D341Med (cell line): Measurements from ENCODE around the gene PITPNC1.
"Not testable (repeated sequence)": the region's sequence is repeated elsewhere in the genome, so short reads cannot be mapped to it uniquely, and the experiment has no call there.

Experiments
- DNase-seq: peaks from one replicate; pipeline ENCODE4 v3.0.0; 2012; ENCODE audit warnings: low spot score

PITPNC1 gene

DNA sequence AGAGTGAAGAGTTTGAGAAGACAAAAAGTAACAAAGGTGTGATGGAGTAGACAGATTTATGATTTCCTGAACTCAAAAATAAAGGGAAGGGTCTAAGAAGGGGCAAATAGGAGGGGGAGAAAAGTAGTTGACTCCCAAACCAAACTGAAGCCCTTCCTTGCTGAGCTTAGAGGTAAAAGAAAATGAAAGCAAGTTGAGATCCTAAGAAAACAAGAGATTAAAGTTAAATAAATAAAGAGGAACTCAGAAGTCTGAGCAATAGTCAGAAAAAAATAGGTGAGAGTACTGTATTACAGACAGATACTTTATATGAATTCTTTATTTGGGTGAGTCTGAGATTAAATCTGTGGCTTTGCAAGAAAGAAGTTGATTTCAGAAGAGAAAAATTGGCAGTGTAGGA, 7.4 kb upstream of the PITPNC1 start:
- no peak for DNase-seq

DNA sequence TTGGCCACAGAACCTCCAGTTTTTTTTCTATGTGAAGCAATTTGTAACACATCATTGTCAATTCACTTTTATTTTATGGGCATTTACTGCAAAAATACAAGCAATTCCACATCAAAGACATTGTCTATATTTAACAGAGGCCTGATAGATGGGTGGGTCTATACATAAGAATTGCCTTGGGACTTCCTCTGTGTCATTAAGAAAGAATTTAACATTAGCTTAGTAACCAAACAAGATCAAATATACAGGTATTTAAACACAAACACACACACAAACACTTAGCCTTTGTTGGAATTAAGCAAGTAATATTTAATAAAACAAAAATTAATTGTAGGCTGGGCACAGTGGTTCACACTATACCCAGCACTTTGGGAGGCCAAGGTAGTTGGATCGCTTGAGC, 4.3 kb upstream of the PITPNC1 start:
- no peak for DNase-seq

DNA sequence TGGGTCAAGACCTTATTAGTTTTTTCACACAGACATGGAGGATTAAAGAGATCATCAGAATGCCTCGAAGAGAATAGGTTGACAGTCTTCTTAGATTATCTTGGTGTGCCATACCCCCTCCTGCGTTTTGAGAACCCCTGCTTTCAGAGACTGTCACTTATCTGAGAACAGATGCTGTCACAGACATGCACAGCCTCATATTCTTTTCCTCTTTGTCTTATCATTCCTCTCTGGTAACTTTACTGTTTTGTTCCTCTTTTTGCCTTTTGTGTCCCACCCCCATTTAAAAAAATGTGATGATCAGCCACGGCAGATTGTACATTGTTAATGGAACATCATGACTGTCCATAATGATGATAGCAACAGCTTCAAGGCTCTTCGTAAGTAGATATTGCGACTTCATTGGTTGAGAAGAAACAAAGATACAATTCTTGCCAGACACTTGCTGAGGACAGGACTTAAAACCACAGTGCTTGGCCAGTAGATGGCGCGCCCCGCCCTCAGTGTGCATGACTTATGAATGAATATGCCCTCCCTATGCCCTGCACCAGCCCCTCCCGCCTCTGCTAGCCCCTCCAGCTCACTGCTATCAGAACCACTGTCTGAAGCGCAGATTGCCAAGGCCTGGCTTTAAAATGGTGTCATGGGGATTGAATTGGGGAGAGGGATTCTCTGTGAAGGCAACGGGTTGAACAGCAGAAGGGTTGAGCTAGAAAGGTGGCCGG, 2.6 kb upstream of the PITPNC1 start:
- peak; percentile 90 for DNase-seq

DNA sequence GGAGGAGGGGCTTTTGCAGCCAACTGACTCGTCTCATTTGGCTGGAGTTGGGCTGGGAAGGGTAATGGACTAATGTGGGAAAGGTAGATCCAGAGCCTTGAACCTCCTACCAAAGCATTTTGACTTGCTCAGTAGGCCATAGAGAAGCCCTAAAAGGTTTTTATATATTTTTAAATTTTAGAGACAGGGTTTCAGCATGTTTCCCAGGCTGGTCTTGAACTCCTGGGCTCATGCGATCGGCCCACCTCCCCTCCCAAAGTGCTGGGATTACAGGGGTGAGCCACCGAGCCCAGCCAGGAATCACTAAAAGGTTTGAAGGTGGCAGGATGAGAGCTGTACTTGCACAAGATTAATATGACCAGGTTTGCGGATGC, 2.0 kb upstream of the PITPNC1 start:
- DNase-seq, result no peak

DNA sequence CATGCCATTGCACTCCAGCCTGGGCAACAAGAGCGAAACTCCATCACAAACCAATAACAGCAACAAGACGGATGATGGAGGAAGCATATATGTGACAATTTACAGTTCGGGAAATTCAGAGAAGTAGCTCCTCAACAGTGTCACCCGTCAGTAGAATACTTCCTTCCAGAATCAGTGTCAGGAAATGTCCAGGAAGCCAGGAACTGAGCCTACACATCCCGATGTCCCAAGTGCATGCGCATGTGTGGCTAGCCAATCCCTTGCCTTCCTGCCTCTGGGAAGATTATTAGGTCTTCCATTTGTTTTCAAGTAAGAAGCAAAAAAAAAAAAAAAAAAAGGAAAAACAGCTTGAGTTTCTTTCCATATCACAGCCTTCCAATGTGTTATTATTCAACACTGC, 1.4 kb upstream of the PITPNC1 start:
- no peak for DNase-seq

DNA sequence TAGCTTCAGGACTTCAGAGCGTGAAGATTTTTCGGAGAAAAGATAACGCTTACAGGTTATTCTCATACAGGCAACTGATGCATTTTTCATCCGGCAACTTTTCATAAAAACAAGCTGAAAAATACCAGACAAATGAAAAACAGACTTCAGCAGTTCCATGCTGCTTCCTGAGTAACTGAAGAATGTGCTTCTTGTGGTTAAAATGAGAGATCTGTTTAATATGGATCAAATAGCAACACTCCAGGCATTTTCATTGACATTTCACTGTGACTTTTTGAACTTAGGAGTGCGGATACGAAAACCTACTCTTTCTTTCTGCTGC, 705 bp upstream of the PITPNC1 start:
- no peak for DNase-seq

DNA sequence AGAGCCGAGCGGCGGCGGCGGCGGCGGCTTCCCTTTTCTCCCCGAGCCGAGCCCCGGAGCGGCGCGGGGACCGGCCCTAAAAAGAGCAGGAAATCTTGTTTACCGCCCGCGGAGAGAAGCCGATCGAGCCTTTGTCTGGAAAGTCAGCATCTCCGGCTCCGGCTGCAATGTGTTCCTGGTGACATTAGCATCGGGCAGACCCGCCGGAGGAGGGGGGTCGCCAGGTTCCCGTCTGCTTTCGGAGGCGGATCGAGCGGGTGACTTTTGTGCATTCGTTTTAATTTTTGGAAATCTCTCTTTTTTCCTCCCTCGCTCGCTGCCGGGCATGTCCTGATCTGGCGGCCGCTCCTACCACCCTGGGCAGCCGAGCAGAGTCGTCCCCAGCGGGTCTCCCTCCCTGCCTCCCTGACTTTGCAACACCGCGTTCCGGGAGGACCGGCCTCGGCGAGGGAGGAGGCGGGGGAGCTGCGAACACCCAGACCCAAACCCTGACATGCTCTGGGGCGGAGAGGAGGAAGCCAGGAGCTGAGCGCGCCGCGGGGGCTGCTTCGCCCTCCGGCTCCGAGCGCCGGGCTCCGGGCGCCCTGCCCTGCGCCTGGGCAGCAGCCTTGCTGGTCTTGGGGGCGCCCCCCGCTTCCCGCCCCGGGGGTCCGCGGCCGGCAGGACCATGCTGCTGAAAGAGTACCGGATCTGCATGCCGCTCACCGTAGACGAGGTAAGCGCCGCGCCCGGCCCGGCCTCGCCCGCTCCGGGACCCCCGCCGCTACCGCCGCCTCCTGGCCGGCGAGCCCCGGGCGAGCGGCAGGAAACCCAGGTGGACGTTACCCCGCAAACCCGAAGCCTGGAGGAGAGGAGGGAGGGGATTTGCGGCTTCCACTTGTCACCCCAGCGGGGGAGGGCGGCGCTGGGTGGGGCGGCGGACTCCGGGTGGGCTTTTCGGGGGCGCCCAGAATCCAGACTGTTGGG, 690 bp downstream of the PITPNC1 start:
- peak; percentile 84 for DNase-seq

DNA sequence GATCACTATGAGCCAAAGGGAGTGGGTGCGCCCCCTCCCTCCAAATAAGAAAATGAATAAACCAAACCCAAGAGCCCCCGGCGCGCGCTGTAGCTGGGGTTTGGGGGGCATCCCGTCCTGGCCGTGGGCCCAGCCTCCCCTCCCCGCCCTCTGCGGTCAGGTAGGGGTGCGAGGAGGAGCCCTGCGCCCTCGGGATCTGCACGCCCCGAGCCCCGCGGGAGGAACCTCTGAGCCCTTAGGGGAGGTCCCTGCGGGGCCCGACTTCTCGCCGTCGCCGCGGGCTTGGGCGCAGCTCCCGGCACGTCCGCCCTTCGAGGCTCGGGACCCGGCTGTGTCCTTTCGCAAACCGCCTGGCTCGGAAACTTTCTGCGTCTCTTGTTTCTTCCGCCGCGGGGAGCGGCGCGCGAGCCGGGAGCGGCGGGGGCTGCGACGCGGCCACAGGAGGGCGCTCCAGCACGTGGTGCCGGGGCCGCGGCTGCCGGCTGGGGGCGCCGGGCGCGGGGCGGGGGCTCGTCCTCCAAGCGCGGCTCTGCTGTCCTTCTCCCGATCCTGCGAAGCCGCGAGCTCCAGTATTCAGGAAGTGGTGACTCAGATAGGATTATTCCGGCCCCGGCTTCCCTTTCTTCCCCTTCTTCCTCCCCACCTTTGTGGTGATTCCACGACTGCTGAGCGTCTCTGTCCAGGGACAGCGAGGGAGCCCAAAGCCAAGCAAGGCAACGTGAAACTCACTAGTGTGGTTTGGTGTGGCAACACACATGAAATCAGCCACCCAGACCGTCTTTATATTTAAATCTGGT, 1.6 kb downstream of the PITPNC1 start:
- DNase-seq, result peak; percentile 95

DNA sequence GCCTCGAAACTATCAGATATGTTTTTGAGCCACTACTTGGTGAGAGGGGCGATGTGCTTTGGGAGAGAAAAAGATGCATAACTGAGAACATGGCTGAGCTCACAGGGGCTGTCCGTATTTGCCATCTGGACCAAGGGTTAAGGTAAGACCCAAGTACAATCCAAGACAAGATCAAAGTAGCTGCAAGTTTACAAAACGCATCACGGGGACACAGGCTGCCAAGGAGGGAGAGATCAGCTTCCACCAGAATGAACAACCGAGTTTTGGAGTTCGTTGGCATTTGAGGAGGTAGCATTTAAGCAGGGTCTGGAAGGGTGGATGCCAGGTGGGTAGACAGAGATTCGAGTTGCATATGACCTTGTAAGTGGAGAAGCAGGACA, 2.2 kb downstream of the PITPNC1 start:
- DNase-seq, result no peak

DNA sequence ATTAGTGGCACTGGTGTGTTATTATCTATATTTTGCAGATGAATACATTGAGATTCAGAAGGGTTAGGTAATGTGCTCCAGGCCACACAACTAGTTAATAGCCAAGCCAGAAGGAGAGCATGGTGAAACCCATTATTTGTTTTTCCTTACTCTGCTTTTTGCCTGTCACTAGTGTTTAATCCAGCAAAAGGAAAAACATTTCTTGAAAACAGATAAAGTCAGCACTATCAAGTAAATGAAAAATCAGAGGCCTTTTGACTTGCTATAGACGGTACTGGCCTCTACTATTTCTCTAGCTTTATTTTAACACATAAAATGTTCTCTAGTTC, 4.8 kb downstream of the PITPNC1 start:
- DNase-seq, result no peak

DNA sequence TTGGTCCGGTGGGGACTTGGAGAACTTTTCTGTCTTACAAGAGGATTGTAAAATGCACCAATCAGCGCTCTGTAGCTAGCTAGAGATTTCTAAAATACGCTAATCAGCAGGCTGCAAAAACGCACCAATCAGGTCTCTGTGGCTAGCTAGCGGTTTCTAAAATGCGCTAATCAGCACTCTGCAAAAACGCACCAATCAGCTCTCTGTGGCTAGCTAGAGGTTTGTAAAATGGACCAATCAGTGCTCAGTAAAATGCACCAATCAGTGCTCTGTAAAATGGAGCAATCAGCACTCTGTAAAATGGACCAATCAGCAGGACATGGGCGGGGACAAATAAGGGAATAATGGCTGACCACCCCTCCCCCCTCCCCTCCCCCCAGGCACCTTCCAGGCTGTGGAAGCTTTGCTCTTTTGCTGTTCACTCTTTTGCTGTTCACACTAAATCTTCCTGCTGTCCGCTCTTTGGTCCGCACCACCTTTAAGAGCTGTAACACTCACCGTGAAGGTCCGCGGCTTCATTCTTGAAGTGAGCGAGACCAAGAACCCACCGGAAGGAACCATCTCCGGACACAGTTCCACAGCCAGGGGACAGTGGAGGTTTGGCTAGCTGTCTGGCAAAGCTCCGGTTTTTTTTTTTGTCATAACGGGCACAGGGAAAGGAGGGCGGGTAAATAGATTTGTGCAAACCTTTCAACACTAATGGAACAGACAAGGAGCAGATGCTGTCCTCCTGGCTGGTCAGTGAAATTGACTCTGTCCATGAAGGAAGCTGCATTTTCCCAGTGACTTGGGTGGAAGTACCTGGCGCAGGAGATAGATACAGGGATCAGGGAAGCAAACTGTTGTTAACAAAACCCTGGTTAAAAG, 8.3 kb downstream of the PITPNC1 start:
- DNase-seq, result no peak

DNA sequence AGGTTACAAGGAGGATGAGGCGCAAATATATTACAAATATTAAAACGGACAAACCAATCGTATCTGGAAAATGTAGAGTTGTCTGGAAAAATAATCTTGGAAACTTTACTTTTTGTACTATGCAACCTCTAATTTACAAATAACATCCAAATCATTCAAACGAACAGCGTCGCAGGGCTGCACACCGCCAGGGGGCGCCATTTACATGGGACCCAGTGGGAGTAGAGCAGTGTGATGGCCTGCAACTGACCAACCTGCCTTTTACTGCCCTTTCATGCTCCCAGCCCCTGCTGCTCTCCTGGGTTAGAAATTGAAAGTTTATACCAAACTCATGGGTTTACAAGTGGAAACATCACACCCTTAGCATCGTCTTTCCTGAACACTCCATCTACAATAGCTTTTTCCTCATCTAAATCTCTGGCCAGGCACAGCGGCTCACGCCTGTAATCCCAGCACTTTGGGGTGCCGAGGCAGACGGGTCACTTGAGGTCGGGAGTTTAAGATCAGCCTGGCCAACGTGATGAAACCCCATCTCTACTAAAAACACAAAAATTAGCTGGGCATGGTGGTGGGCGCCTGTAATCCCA, 10.0 kb downstream of the PITPNC1 start:
- DNase-seq, result peak; percentile 81

DNA sequence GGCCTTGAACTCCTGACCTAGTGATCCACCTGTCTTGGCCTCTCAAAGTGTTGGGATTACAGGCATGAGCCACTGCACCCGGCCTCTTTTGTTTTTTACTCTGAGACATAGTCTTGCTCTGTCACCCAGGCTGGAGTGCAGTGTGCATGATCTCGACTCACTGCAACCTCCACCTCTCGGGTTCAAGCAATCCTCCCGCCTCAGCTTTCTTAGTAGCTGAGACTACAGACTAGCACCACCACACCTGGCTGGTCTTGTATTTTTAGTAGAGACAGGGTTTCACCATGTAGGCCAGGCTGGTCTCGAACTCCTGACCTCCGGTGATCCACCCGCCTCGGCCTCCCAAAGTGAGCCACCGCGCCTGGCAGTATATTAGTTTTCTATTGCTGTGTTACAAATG, 11.5 kb downstream of the PITPNC1 start:
- not testable (repeated sequence) for DNase-seq

DNA sequence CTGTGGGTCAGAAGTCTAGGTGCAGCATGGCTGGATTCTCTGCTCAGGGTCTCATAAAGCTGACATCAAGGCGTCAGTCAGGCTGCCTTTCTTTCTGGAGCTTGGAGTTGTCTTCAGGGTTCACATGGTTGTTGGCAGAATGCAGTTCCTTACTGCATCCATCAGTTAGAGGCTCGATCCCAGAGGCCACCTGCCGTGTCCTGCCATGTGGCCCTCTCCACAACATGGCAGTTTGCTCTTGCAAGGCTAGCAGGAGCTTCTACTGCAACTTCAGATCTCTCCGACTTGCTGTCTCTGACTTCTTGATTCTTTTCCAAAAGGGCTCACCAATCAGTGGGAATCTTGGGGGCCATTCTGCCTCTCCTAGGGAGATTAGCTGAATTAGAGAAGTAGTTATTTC, 11.9 kb downstream of the PITPNC1 start:
- DNase-seq, result no peak

DNA sequence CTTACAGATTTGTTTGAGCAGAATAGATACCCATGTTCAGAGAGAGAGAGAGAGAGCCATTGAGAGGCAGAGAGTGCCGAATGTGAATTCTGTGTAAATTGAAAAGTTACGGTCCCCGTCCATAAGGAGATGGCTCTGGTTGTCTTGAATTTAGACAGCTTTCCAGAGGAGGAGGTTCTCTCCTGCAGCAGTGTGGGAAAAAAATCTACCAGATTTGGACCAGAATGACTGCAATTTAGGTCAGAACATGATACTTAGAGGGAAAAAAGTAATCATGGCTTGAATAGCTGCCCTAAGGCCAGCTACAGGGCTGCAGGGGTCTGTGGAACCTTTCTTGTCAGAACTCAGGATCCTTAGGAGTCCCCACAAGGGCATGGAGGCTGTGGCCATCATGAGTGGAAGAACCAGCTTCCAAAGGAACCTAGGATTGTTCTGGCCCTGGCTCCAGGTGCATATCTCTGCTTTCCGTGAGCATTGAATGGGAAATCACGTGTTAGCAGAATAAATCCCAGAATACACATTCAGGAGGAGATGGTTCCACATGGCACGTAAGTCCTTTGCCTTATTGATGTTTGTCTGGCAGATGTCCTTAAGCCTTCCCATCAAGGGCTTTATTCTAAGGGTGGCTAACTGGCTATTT, 13.0 kb downstream of the PITPNC1 start:
- no peak for DNase-seq

DNA sequence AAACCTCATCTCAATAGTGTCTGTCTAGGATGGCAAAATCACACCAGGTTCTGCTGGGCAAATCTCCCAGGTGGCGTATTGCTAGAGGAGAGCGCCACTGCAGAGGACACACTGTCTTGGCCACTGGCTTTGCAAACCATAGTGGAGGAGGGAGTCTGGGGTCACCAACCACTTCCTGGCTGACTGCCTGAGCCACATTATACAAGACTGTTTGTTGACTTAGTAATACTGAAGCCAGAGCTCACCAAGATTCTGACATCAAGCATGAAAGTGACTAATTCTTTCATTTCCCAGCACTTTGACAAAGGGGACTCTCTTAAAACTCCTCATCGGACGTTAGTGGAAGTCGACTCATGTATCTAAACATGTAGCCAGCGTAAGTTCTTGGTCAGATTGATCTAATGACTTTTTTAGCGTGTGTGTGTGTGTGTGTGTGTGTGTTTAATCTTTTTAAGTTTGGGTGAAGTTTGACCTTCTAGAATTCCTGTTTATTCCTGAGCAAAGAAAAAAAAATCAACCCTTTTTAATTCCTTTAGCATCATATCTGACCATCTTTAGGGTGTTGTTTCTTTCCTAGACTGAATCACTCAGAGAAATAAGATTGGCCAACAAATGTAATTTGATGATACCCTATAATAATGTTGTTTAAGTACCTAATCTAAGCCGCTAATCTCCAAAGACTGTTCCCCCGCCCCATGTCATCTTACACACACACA, 13.7 kb downstream of the PITPNC1 start:
- no peak for DNase-seq

DNA sequence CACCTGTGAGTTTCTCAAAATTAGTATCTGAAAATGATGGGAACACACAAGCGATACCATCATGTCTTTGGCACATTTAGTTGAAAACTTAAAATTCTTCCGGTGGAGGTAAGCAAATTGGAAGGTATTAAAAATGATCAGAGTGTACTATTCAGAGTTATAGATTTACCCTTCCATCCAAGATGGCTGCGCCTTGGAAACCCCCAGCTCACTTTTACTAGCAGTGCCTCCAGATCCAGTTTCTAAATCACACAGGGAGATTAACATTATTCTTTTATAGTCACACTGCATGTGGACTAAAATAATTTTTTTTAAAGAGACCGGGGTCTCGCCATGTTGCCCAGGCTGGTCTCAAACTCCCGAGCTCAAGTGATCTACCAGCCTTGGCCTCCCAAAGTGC, 15.0 kb downstream of the PITPNC1 start:
- no peak for DNase-seq

DNA sequence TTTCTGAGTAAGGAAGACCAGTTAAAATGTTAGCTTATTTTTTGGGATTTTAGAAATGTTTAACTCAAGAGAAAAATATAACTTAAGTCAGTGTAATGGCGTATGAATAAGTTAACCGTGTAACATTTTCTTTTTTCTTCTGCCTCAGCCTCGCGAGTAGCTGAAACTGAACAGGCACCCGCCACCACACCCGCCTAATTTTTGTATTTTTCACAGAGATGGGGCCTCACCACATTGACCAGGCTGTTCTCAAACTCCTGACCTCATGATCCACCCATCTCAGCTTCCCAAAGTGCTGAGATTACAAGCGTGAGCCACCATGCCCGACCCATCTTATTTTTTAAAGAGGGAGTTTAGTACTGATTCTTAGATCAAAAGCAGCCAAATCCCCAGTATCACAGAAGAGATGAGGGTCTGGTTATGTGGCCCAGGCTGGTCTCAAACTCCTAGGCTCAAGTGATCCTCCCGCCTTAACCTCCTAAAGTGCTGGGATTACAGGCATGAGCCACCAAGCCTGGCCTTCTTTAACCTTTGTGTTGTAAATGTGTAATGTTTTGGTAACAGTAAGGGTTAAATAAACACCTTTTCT, 16.8 kb downstream of the PITPNC1 start:
- DNase-seq, result no peak

DNA sequence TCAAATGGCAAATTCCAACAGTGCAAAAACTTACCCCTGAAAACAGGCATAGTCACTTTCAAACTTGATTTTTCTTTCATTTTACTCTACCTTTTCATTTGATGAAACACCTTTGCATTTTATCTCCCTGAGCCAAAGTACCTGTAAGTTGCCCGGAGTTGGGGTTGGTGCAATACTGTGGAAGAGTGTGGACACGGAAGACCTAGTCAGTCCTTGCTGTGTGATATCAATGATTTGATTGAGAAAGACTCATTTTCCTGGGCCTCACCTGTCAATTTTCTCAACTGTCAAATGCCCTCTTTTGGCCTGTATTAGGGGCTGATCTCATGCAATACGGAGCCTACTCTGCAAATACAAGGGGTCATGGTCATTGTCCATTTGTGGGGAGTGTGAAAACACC, 22.6 kb downstream of the PITPNC1 start:
- DNase-seq, result no peak

DNA sequence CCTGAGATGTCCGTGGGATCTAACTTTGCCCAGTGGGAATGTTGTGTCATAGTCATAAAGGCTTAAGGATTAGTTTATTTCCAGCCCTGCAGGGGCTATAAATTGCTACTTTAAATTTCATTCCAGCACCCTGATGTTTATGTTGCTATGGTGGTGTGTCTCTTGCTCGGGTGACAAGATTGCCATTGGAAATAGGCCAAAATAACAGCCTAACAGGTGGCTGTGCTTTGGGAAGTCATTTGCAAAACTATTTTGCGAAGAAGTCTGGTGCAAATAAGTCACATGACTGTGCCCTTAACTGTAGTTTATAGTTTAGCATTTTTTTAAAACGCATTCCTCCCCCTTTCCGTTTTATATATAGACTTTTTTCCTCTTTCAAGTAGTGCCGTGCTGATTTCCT, 23.1 kb downstream of the PITPNC1 start:
- DNase-seq, result no peak
